AG20443 (cell line): ENCODE results near the gene CYP4B1.
"Not testable (repeated sequence)": the region's sequence is repeated elsewhere in the genome, so short reads cannot be mapped to it uniquely, and the experiment has no call there.

Source experiments
- DNase-seq: peaks from one replicate; pipeline ENCODE4 v3.0.0; 2012; ENCODE audit warnings: low spot score, mixed read lengths

Gene CYP4B1

GRCh38 chr1:46816930-46817329 lies 18.1 kb downstream of the CYP4B1 start:
- DNase-seq = peak; percentile 4

- peak; percentile 6 for DNase-seq
These were observed 19.0 kb downstream of the CYP4B1 start for GRCh38 chr1:46817814-46818213.

- DNase-seq = peak; percentile 4
These were observed 19.7 kb downstream of the CYP4B1 start for GRCh38 chr1:46818591-46818990.

- DNase-seq = no peak
These were observed 20.5 kb downstream of the CYP4B1 start for GRCh38 chr1:46819335-46819734.

GRCh38 chr1:46820076-46820475 lies 21.2 kb downstream of the CYP4B1 start:
- peak; percentile 6 for DNase-seq

GRCh38 chr1:46820560-46821060 lies 21.8 kb downstream of the CYP4B1 start:
- DNase-seq = no peak

- DNase-seq = no peak
These were observed 23.5 kb downstream of the CYP4B1 start for GRCh38 chr1:46822248-46822826.

- no peak for DNase-seq
These were observed 24.3 kb downstream of the CYP4B1 start for GRCh38 chr1:46823151-46823550.

GRCh38 chr1:46826892-46827291 lies 28.0 kb downstream of the CYP4B1 start:
- not testable (repeated sequence) for DNase-seq

- DNase-seq = no peak
These were observed 31.9 kb downstream of the CYP4B1 start for GRCh38 chr1:46830665-46831322.

GRCh38 chr1:46835469-46835868 lies 36.6 kb downstream of the CYP4B1 start:
- DNase-seq = not testable (repeated sequence)

GRCh38 chr1:46846386-46846785 lies 47.5 kb downstream of the CYP4B1 start:
- not testable (repeated sequence) for DNase-seq

GRCh38 chr1:46857660-46858065 lies 58.8 kb downstream of the CYP4B1 start:
- DNase-seq = not testable (repeated sequence)

- no peak for DNase-seq
These were observed 63.5 kb downstream of the CYP4B1 start for GRCh38 chr1:46862348-46862747.
